Testis (tissue), 2 donors: ENCODE measurements around the gene RDH5.

Source experiments
- POLR2A ChIP-seq: fragments of 450-650 bp; IDR thresholded peaks from one replicate; pipeline ENCODE4 v1.6.1; 2017; ENCODE audit warnings: antibody characterized with exemption, mild to moderate bottlenecking, moderate library complexity
- TF ChIP-seq, protein P1 (sequence below), 3 experiments: fragments of 450-650 bp in 2 of 3; fragments of 200-600 bp in 1 of 3; sonication (generic) in 1 of 3; IDR thresholded peaks; one replicate each; pipeline ENCODE4 v1.5.1; 2016 to 2019; ENCODE audit warnings: antibody characterized with exemption in 3 of 3, mild to moderate bottlenecking in 2 of 3, moderate library complexity in 1 of 3

DNA sequence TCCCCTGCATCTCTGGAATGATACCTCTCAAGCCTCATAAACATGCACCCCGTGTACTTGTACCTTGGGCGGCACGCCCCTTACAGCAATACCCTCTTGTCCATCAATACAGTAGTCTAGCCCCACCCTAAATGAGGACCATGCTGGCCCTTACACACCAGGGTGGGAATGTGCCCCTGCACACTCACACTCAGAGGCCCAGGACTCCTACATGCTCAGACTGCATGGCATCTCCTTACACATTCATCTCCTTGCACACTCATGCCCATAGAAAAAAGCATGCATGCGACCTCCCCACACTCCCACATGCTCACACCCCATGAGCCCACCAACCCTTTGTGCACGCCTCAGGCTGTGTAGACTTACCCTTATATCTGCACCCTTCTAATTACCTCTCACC is 34.5 kb upstream of the RDH5 start:
- TF ChIP-seq, protein P1, sequence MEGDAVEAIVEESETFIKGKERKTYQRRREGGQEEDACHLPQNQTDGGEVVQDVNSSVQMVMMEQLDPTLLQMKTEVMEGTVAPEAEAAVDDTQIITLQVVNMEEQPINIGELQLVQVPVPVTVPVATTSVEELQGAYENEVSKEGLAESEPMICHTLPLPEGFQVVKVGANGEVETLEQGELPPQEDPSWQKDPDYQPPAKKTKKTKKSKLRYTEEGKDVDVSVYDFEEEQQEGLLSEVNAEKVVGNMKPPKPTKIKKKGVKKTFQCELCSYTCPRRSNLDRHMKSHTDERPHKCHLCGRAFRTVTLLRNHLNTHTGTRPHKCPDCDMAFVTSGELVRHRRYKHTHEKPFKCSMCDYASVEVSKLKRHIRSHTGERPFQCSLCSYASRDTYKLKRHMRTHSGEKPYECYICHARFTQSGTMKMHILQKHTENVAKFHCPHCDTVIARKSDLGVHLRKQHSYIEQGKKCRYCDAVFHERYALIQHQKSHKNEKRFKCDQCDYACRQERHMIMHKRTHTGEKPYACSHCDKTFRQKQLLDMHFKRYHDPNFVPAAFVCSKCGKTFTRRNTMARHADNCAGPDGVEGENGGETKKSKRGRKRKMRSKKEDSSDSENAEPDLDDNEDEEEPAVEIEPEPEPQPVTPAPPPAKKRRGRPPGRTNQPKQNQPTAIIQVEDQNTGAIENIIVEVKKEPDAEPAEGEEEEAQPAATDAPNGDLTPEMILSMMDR (IDR thresholded peaks at IDR 0.05) = no peak
- no peak for TF ChIP-seq POLR2A
